A204.1 (cell line): Measurements from ENCODE around the gene RNU6-1.

Source experiments
- FAIRE-seq: peaks from 2 replicates; lab custom pipeline; 2012; peaks lifted over from hg19 to GRCh38; lab: Jason Lieb, UNC

Gene RNU6-1

GRCh38 chr15:67820992-67821783, 18.7 kb downstream of the RNU6-1 start:
- no peak for FAIRE-seq

- no peak for FAIRE-seq
Measured at GRCh38 chr15:67820122-67820991, 19.5 kb downstream of the RNU6-1 start.

- no peak for FAIRE-seq
Measured at GRCh38 chr15:67819636-67820035, 20.2 kb downstream of the RNU6-1 start.

- no peak for FAIRE-seq
Measured at GRCh38 chr15:67818464-67818863, 21.4 kb downstream of the RNU6-1 start.

- FAIRE-seq = no peak
Measured at GRCh38 chr15:67816668-67817067, 23.2 kb downstream of the RNU6-1 start.

- FAIRE-seq = no peak
Measured at GRCh38 chr15:67815036-67815592, 24.7 kb downstream of the RNU6-1 start.

- no peak for FAIRE-seq
Measured at GRCh38 chr15:67813104-67813634, 26.7 kb downstream of the RNU6-1 start.

GRCh38 chr15:67812241-67812644, 27.6 kb downstream of the RNU6-1 start:
- no peak for FAIRE-seq

- FAIRE-seq = no peak
Measured at GRCh38 chr15:67809866-67810265, 30.0 kb downstream of the RNU6-1 start.

- no peak for FAIRE-seq
Measured at GRCh38 chr15:67809441-67809840, 30.4 kb downstream of the RNU6-1 start.

GRCh38 chr15:67808821-67809220, 31.0 kb downstream of the RNU6-1 start:
- FAIRE-seq = no peak

- no peak for FAIRE-seq
Measured at GRCh38 chr15:67807836-67808235, 32.0 kb downstream of the RNU6-1 start.

- FAIRE-seq = no peak
Measured at GRCh38 chr15:67807141-67807540, 32.7 kb downstream of the RNU6-1 start.

GRCh38 chr15:67806536-67806935, 33.3 kb downstream of the RNU6-1 start:
- FAIRE-seq = no peak

- FAIRE-seq = no peak
Measured at GRCh38 chr15:67805666-67806516, 34.0 kb downstream of the RNU6-1 start.

GRCh38 chr15:67805008-67805665, 34.7 kb downstream of the RNU6-1 start:
- no peak for FAIRE-seq

GRCh38 chr15:67803996-67804843, 35.6 kb downstream of the RNU6-1 start:
- no peak for FAIRE-seq

- no peak for FAIRE-seq
Measured at GRCh38 chr15:67803299-67803698, 36.5 kb downstream of the RNU6-1 start.

- no peak for FAIRE-seq
Measured at GRCh38 chr15:67801926-67802914, 37.6 kb downstream of the RNU6-1 start.
